Neuronal stem cell (in vitro differentiated cells): ENCODE results near the gene SLC7A14.

ENCODE experiments used
- DNase-seq: peaks from one replicate; pipeline ENCODE4 v3.0.0-alpha.2; 2013; ENCODE audit warnings: low spot score
- H2AFZ ChIP-seq: one replicate; pipeline ENCODE4 v1.6.1; 2013; ENCODE audit warnings: mild to moderate bottlenecking, low read length, inconsistent platforms
- H2AK5ac ChIP-seq: 2 replicates; pipeline ENCODE4 v1.6.1; 2013; ENCODE audit warnings: low read depth, mild to moderate bottlenecking, inconsistent platforms, low read length, moderate library complexity, mixed read lengths
- H2BK120ac ChIP-seq: 2 replicates; pipeline ENCODE4 v1.6.1; 2013; ENCODE audit warnings: low read depth, mild to moderate bottlenecking, inconsistent platforms, low read length, moderate library complexity, mixed read lengths
- H2BK12ac ChIP-seq: one replicate; pipeline ENCODE4 v1.6.1; 2013; ENCODE audit warnings: low read length, inconsistent platforms
- H2BK15ac ChIP-seq: 2 replicates; pipeline ENCODE4 v1.6.1; 2013; ENCODE audit warnings: mild to moderate bottlenecking, low read length, inconsistent platforms, mixed read lengths
- H2BK5ac ChIP-seq: one replicate; pipeline ENCODE4 v1.6.1; 2013; ENCODE audit warnings: inconsistent platforms, mild to moderate bottlenecking, low read length, moderate library complexity
- H3K14ac ChIP-seq: one replicate; pipeline ENCODE4 v1.6.1; 2013; ENCODE audit warnings: low read length, inconsistent platforms
- H3K18ac ChIP-seq: 2 replicates; pipeline ENCODE4 v1.6.1; 2013; ENCODE audit warnings: low read length, inconsistent platforms
- H3K23ac ChIP-seq: 2 replicates; pipeline ENCODE4 v1.6.1; 2013; ENCODE audit warnings: low read depth, mild to moderate bottlenecking, mixed read lengths, low read length, inconsistent platforms; ENCODE audit not compliant: poor library complexity
- H3K27ac ChIP-seq: replicated peaks from 3 replicates; pipeline ENCODE4 v1.5.1; 2013; ENCODE audit warnings: low read length, inconsistent platforms
- H3K27me3 ChIP-seq, 3 experiments: 2 replicates each; pipeline ENCODE4 v1.6.1; 2013; ENCODE audit warnings: low read length in 3 of 3, mild to moderate bottlenecking in 2 of 3, inconsistent platforms in 1 of 3, low read depth in 1 of 3, mixed read lengths in 1 of 3, moderate library complexity in 1 of 3; ENCODE audit not compliant: control insufficient read depth in 3 of 3, insufficient read depth in 3 of 3
- H3K36me3 ChIP-seq, 2 donors: replicated peaks in 1 of 2; 2 replicates each; pipeline ENCODE4 v1.6.1; 2013; ENCODE audit warnings: low read length in 2 of 2; ENCODE audit not compliant: control insufficient read depth in 2 of 2, insufficient read depth in 2 of 2
- H3K4ac ChIP-seq: 2 replicates; pipeline ENCODE4 v1.6.1; 2013; ENCODE audit warnings: inconsistent platforms, mild to moderate bottlenecking, low read length, moderate library complexity
- H3K4me1 ChIP-seq, 2 donors: 1 replicate in 1 of 2; 2 replicates in 1 of 2; pipeline ENCODE4 v1.6.1; 2013; ENCODE audit warnings: low read length in 2 of 2, low read depth in 1 of 2; ENCODE audit not compliant: control insufficient read depth in 2 of 2, insufficient read depth in 1 of 2
- H3K4me2 ChIP-seq: one replicate; pipeline ENCODE4 v1.6.1; 2013; ENCODE audit warnings: mild to moderate bottlenecking, low read length, inconsistent platforms; ENCODE audit not compliant: insufficient read depth, poor library complexity, severe bottlenecking
- H3K4me3 ChIP-seq, 2 donors: 2 replicates each; pipeline ENCODE4 v1.5.1; 2013; ENCODE audit warnings: low read length in 2 of 2, mild to moderate bottlenecking in 2 of 2, inconsistent platforms in 1 of 2, moderate library complexity in 1 of 2
- H3K79me1 ChIP-seq: one replicate; pipeline ENCODE4 v1.6.1; 2013; ENCODE audit warnings: low read depth, mild to moderate bottlenecking, inconsistent platforms, low read length, moderate library complexity
- H3K9ac ChIP-seq: one replicate; pipeline ENCODE4 v1.6.1; 2013; ENCODE audit warnings: mild to moderate bottlenecking, low read depth, low read length, inconsistent platforms; ENCODE audit not compliant: poor library complexity
- H3K9me3 ChIP-seq, 2 donors: replicated peaks in 1 of 2; 2 replicates each; pipeline versions ENCODE3 to v1.6.1; 2013; ENCODE audit warnings: low read length in 2 of 2, mild to moderate bottlenecking in 2 of 2, inconsistent platforms in 1 of 2, low read depth in 1 of 2, mixed read lengths in 1 of 2, moderate library complexity in 1 of 2; ENCODE audit not compliant: control insufficient read depth in 2 of 2, insufficient read depth in 1 of 2
- H4K8ac ChIP-seq: one replicate; pipeline ENCODE4 v1.6.1; 2013; ENCODE audit warnings: low read depth, mild to moderate bottlenecking, inconsistent platforms, low read length, moderate library complexity
- H4K91ac ChIP-seq: one replicate; pipeline ENCODE4 v1.6.1; 2013; ENCODE audit warnings: low read length, low read depth, mild to moderate bottlenecking, inconsistent platforms; ENCODE audit not compliant: poor library complexity
- WGBS, 2 donors: extraction: QIAGEN DNeasy Blood & Tissue Kit; methylation state at CpG; one replicate each; pipeline ENCODE4 v1.1.7; 2013; ENCODE audit warnings: missing lambda C conversion rate in 2 of 2, mixed read lengths in 1 of 2; ENCODE audit not compliant: insufficient read length in 2 of 2, insufficient replicate concordance in 1 of 2; ENCODE audit errors: extremely low coverage in 2 of 2; 5-methylcytosine and 5-hydroxymethylcytosine counted together

SLC7A14 gene

DNA sequence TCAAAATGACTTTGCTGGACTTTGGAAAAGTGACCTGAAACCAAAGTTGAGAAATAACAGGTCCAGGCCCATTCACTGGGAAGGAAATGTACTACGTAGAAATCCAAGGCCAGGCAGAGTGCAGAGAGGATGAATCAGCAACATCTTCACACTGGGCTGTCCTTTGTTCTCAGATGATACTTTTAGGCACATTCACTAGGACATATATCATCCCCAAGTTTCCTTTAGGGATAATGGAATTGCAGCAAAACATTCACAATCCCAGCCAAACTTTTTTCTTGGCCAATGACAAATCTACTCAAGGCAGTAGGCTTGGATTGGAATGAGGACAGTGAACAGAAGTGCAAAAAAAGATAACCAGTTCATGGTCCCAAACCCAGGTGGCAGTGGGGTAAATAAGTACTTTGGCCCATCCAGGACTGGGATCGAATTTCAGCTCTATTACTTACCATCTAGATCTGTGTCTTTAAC lies 92.1 kb downstream of the SLC7A14 start:
- peaks cover 0 to 1% of the 10 kb centered on the region in 2 donors for H3K4me1 ChIP-seq
- H4K91ac ChIP-seq = no peak overlapping the region
- peaks cover 0 to 2% of the 10 kb centered on the region in 2 donors for H3K9me3 ChIP-seq
- no peak overlapping the region for H2AFZ ChIP-seq
- no peak overlapping the region for H2AK5ac ChIP-seq
- no peak overlapping the region for H3K4me2 ChIP-seq
- no peak overlapping the region for H3K9ac ChIP-seq
- no peak overlapping the region for H3K23ac ChIP-seq
- H3K14ac ChIP-seq = no peak overlapping the region
- H3K4me3 ChIP-seq = no peak overlapping the region
- no peaks in the 10 kb centered on the region for H3K27me3 ChIP-seq
- no peaks in the 10 kb centered on the region for H3K79me1 ChIP-seq
- no peak overlapping the region for H2BK120ac ChIP-seq
- no peaks in the 10 kb centered on the region for H3K36me3 ChIP-seq
- no peak overlapping the region for H3K27ac ChIP-seq
- no peak overlapping the region for H4K8ac ChIP-seq
- no peak for DNase-seq
- WGBS, 2 donors = no CpG with 5 or more reads among the region's 2 CpGs
- H3K18ac ChIP-seq = no peak overlapping the region
- no peak overlapping the region for H2BK15ac ChIP-seq
- no peak overlapping the region for H3K4ac ChIP-seq
- H2BK5ac ChIP-seq = no peak overlapping the region
- H2BK12ac ChIP-seq = no peak overlapping the region

GRCh38 chr3:170491901-170492300 lies 94.0 kb downstream of the SLC7A14 start:
- H3K14ac ChIP-seq = no peak overlapping the region

GRCh38 chr3:170490828-170491560 lies 94.9 kb downstream of the SLC7A14 start:
- no peak overlapping the region for H3K18ac ChIP-seq
- H2BK5ac ChIP-seq = no peak overlapping the region

More at GRCh38 chr3:170491901-170492300, 94.0 kb downstream of the SLC7A14 start:
- Histone ChIP-seq H3K23ac (no peak overlapping the region), H3K9me3 (peaks cover 0 to 2% of the 10 kb centered on the region in 2 donors), H2AK5ac (no peak overlapping the region), H3K27me3 (no peaks in the 10 kb centered on the region), H2AFZ (no peak overlapping the region), H3K79me1 (no peaks in the 10 kb centered on the region), H2BK15ac (no peak overlapping the region), H3K4me3 (no peak overlapping the region), H2BK12ac (no peak overlapping the region), H2BK120ac (no peak overlapping the region), H3K18ac (no peak overlapping the region), H3K4me2 (no peak overlapping the region), H3K36me3 (no peaks in the 10 kb centered on the region), H3K9ac (no peak overlapping the region), H3K4me1 (peaks cover 1 to 4% of the 10 kb centered on the region in 2 donors), H2BK5ac (no peak overlapping the region), H3K27ac (no peak overlapping the region), H4K8ac (no peak overlapping the region), H3K4ac (no peak overlapping the region), H4K91ac (no peak overlapping the region)
- DNase-seq = no peak
- WGBS, 2 donors = no CpG with 5 or more reads among the region's 3 CpGs

DNA sequence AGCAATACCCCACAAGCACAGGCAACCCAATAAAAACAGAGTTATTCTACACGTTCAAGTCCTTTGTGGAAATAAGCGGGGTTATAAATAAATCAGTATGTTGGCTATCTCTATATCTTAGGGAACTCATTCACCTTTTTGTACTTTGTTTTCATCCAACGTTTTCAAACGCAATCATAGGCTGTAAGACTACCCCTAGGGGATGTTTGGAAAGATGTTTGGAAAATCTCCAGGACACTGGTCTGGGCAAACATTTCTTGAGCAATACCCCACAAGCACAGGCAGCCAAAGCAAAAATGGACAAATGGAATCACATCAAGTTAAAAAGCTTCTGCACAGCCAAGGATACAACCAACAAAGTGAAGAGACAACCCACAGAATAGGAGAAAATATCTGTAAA lies 97.1 kb downstream of the SLC7A14 start:
- H2AK5ac ChIP-seq = no peak overlapping the region
- no CpG with 5 or more reads among the region's 4 CpGs for WGBS, 2 donors
- H3K14ac ChIP-seq = no peak overlapping the region
- H2BK12ac ChIP-seq = no peak overlapping the region
- no peak overlapping the region for H3K9ac ChIP-seq
- H3K4ac ChIP-seq = no peak overlapping the region
- H2BK120ac ChIP-seq = no peak overlapping the region
- peaks cover 3 to 5% of the 10 kb centered on the region in 2 donors for H3K4me1 ChIP-seq
- no peak overlapping the region for H3K27ac ChIP-seq
- no peaks in the 10 kb centered on the region for H3K79me1 ChIP-seq
- no peak overlapping the region for H2AFZ ChIP-seq
- H3K18ac ChIP-seq = no peak overlapping the region
- no peak overlapping the region for H3K4me3 ChIP-seq
- no peak overlapping the region for H2BK15ac ChIP-seq
- H3K27me3 ChIP-seq = no peaks in the 10 kb centered on the region
- no peak overlapping the region for H4K91ac ChIP-seq
- no peak overlapping the region for H2BK5ac ChIP-seq
- H4K8ac ChIP-seq = no peak overlapping the region
- no peaks in the 10 kb centered on the region for H3K36me3 ChIP-seq
- no peak overlapping the region for H3K23ac ChIP-seq
- DNase-seq = no peak
- no peak overlapping the region for H3K4me2 ChIP-seq
- H3K9me3 ChIP-seq = peaks cover 0 to 2% of the 10 kb centered on the region in 2 donors

More at GRCh38 chr3:170490828-170491560, 94.9 kb downstream of the SLC7A14 start:
- Histone ChIP-seq H3K27ac (no peak overlapping the region), H3K4ac (no peak overlapping the region), H3K23ac (no peak overlapping the region), H2AFZ (no peak overlapping the region), H3K79me1 (no peaks in the 10 kb centered on the region), H4K8ac (no peak overlapping the region), H3K9me3 (peaks cover 0 to 2% of the 10 kb centered on the region in 2 donors), H3K36me3 (no peaks in the 10 kb centered on the region), H4K91ac (no peak overlapping the region), H3K4me1 (peaks cover 3 to 5% of the 10 kb centered on the region in 2 donors), H2BK15ac (no peak overlapping the region), H2AK5ac (no peak overlapping the region), H3K14ac (no peak overlapping the region), H3K4me3 (no peak overlapping the region), H3K4me2 (no peak overlapping the region), H2BK120ac (no peak overlapping the region), H2BK12ac (no peak overlapping the region), H3K27me3 (no peaks in the 10 kb centered on the region), H3K9ac (no peak overlapping the region)
- WGBS, 2 donors = no CpG with 5 or more reads among the region's 2 CpGs
- DNase-seq = no peak
